GM18508 (cell line): ENCODE results near the gene ST3GAL3.

Experiments
- ATAC-seq: cut with Tn5 transposase; IDR thresholded peaks from one replicate; pipeline ENCODE4 v1.9.1; 2021; ENCODE audit warnings: moderate number of reproducible peaks; ENCODE audit not compliant: insufficient read depth, unreplicated experiment

Gene ST3GAL3

GRCh38 chr1:43843684-43844083 is 136.3 kb downstream of the ST3GAL3 start:
- no peak for ATAC-seq

- no peak for ATAC-seq
Observed at GRCh38 chr1:43844114-43844513, 136.8 kb downstream of the ST3GAL3 start.

GRCh38 chr1:43847290-43847689 is 140.0 kb downstream of the ST3GAL3 start:
- no peak for ATAC-seq

GRCh38 chr1:43847882-43848281 is 140.5 kb downstream of the ST3GAL3 start:
- ATAC-seq, result no peak

GRCh38 chr1:43849670-43850069 is 142.3 kb downstream of the ST3GAL3 start:
- ATAC-seq, result no peak

- no peak for ATAC-seq
Observed at GRCh38 chr1:43850591-43851233, 143.4 kb downstream of the ST3GAL3 start.

GRCh38 chr1:43851561-43852338 is 144.4 kb downstream of the ST3GAL3 start:
- ATAC-seq, result no peak

- ATAC-seq, result no peak
Observed at GRCh38 chr1:43853161-43853921, 146.0 kb downstream of the ST3GAL3 start.

GRCh38 chr1:43854473-43854872 is 147.1 kb downstream of the ST3GAL3 start:
- ATAC-seq, result no peak

- ATAC-seq, result no peak
Observed at GRCh38 chr1:43856188-43856587, 148.9 kb downstream of the ST3GAL3 start.

- ATAC-seq, result no peak
Observed at GRCh38 chr1:43857163-43857562, 149.8 kb downstream of the ST3GAL3 start.

- no peak for ATAC-seq
Observed at GRCh38 chr1:43858324-43858723, 151.0 kb downstream of the ST3GAL3 start.

- no peak for ATAC-seq
Observed at GRCh38 chr1:43861337-43861736, 154.0 kb downstream of the ST3GAL3 start.

- ATAC-seq, result no peak
Observed at GRCh38 chr1:43861988-43862735, 154.8 kb downstream of the ST3GAL3 start.

- ATAC-seq, result no peak
Observed at GRCh38 chr1:43864111-43865045, 157.0 kb downstream of the ST3GAL3 start.

- no peak for ATAC-seq
Observed at GRCh38 chr1:43866201-43866600, 158.9 kb downstream of the ST3GAL3 start.

GRCh38 chr1:43867976-43868740 is 160.8 kb downstream of the ST3GAL3 start:
- no peak for ATAC-seq

GRCh38 chr1:43868741-43869067 is 161.4 kb downstream of the ST3GAL3 start:
- no peak for ATAC-seq

- ATAC-seq, result no peak
Observed at GRCh38 chr1:43870306-43870705, 163.0 kb downstream of the ST3GAL3 start.
